Measurements from ENCODE around the gene CDHR5.
"Not testable (repeated sequence)": the region's sequence is repeated elsewhere in the genome, so short reads cannot be mapped to it uniquely, and the experiment has no call there.

CDHR5 gene

GRCh38 chr11:581342-581741, 43.4 kb downstream of the CDHR5 start:
- DNase-seq, result no peak

GRCh38 chr11:579830-580601, 44.7 kb downstream of the CDHR5 start:
- DNase-seq, result no peak

DNA sequence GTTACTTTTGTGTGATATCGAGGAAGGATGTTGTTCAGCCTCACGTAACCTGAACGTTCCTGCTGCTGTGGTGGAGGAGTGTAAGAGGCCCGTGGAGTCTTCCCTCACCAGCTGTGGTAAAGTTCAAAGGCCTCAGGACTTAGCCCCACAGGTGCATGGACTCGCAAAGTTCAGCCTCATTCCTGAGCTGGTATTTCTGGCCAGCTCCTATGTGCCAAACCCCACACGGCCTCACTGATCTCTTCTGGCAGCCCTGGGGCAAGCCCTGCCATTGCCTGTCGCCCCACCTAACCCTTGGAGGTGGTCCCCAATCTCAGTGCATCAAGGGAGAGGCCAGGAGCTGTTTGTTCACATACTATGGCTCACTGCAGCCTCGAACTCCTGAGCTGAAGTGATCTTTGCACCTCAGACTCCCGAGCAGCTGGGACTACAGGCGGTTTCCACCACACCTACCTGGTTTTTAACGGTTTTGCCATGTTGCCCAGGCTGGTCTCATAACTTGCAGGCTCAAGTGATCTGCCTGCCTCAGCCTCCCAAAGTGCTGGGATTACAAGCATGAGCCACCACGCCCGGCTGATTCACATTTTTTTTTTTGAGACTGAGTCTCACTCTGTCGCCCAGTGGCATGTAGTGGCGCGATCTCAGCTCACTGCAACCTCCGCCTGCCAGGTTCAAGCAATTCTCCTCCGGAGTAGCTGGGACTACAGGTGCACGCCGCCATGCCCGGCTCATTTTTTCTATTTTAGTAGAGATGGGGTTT, 46.3 kb downstream of the CDHR5 start:
- DNase-seq, result no peak

DNA sequence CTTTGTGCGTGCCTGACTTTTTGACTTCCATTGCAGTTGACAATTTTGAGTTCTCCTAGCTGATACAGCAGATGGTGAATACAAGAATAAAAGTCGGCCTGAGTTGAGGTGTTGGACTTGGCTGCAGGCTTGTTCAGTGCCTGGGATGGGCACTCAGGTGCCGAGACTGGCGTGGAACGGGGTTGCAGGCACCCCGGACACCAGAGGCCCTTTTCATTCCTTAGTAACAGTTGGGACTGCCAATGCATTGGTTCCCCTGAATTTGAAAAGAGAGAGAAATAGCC, 47.2 kb downstream of the CDHR5 start:
- no peak for DNase-seq

DNA sequence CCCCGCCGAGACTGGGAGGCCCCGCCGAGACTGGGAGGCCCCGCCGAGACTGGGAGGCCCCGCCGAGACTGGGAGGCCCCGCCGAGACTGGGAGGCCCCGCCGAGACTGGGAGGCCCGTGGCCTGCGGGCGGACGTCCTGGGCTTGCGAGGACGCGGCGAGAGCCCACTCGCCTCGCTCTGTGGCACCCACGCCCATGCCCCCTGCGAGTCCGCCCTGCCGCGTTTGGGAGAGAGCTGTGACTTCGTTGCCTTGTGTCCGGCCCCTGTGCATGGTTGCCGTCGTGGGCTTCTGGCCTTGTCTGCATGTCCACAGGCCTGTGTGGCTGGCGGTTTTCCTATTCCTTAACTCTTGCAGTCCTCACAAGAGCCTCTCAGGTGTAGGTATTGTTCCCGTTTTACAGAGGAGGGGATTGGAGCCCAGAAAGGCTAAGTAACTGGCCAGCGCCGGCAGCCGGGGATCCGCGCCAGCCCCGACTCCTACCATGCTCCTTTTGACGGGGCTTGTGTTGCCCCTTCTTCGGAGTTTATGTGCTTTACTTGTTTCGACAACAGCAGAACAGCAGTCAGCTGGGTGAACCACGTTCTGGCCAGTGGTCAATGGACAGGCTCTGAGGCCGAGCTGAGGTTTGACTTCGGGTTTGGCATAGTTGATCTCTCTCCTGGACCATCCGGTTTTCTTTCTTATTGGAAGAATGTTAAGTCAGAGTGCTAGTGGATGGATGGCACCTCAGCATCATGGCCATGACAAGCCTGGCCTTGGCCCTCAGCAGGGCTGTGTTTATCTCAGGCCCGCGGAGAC, 47.7 kb downstream of the CDHR5 start:
- DNase-seq, result no peak

DNA sequence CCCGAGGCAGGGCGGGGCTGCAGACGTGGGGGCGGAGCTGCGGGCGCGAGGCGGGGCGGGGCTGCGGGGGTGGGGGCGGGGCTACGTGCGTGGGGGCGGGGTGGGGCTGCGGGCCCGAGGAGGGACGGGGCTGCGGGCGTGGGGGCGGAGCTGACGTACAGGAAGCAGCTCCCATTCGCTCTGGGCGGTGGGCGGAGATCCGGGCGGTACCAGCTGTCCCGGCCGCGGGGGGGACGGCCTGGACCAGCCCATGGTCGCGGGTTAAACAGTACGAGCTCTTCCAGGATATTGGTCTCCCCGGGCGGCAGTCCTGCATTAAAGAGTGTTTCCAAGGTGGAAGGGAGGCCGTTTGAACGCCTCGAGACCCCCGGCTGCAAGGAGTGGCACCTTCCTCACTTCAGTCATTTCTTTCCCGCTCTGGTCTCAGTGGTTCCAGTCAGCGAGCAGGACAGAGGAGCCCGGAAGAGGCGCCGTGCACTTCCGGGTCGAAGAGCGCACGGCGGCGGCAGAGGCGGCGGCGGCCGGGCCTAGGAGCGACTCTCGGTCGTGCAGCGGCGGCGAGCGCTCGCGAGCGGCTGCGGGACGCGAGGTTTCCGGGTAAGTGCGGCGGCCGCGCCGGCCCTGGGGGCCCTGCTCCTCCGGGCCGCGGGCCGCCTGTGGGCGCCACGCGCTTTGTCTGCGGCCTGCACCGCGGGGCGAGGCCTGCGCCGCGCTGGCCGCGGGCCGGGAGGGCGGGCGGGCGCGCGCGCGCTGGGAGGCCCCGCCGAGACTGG, 48.6 kb downstream of the CDHR5 start, which contains the start of gene PHRF1:
Gene PHRF1 (plus strand): TSS at position 475 of the 773 bp plus-strand sequence. CDS start 5,043 bp downstream, outside the sequence.
- peak; percentile 81 for DNase-seq

GRCh38 chr11:575313-575995, 49.3 kb downstream of the CDHR5 start:
- no peak for DNase-seq

DNA sequence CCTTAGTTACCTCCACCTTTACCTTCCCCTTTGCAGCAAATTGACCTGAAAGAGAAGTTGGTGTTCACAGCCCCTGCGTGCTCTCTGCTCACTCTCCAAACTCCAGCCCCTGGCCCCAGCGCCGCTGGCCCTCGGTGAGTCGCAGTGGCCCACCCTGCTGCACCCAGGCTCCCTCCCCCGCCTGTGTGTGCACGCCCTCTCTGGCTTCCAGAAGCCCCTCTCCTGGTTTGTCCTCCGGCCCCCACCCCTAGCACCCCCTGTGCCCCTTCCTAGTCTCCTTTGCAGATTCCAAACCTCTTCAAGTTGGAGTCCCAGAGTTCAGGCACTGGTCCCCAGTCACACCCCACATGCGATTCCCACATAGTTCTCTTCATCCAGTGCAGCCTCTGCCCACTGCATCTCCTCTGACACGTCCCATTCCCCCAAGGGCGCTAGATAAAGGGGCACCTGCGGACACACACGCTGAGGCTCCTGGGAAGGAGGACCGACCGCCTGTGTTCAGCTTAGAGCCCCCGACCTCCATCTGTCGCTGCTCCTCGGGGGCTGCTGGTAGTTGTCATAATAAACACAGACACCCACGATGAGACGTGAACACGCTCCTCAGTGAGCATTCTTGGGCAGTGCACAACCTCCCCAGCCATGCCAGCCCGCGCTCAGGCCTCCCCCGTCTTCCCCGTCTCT, 50.0 kb downstream of the CDHR5 start:
- no peak for DNase-seq

- not testable (repeated sequence) for DNase-seq
These were observed 50.7 kb downstream of the CDHR5 start for GRCh38 chr11:574031-574570.

- no peak for DNase-seq
These were observed 51.5 kb downstream of the CDHR5 start for GRCh38 chr11:573146-573759.

GRCh38 chr11:571802-572185, 53.0 kb downstream of the CDHR5 start:
- no peak for DNase-seq

GRCh38 chr11:569158-569885, 55.4 kb downstream of the CDHR5 start:
- no peak for DNase-seq

DNA sequence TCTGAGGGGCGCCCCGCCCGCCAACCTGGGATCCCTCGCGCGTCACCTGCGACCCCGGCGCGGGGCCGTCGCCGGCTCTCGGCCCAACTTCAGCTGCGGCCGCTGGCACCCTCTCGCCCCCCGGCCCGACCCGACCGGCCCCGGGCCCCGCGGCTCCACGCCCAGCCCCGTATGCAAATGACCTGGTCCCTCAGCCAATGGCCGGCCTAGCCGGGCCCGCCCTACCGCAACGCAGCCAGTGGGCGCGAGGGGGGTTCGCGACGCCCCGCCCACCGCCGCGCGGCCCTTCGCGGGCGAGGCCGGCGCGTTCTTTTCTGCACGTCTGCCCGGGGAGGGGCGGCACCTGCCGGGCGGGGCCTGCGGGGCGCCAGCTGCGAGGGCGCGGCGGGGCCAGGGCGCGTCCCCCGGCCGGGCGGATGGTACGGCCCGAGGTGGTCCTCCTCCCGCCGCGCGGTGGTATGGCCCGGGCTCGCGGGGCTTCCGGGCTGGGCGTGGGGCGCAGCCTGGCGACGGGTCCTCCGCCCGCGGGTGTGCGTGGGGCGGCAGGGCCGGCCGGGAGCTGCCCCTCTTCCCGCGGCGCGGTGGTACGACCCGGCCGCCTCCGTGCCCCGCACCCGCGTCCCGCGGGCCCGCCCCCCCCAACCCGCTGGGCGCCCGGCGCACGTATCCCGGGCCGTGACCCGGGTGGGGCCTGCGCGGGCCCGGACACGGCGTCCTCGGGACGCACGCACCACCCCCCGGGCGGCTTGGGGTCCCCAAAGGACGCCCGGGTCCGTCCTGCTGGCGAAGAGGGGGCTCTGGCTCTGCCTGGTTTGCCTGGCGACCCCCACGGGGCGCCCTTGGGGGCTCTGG, 56.2 kb downstream of the CDHR5 start:
- DNase-seq, result peak; percentile 73

GRCh38 chr11:567629-568292, 57.0 kb downstream of the CDHR5 start:
- DNase-seq, result no peak

DNA sequence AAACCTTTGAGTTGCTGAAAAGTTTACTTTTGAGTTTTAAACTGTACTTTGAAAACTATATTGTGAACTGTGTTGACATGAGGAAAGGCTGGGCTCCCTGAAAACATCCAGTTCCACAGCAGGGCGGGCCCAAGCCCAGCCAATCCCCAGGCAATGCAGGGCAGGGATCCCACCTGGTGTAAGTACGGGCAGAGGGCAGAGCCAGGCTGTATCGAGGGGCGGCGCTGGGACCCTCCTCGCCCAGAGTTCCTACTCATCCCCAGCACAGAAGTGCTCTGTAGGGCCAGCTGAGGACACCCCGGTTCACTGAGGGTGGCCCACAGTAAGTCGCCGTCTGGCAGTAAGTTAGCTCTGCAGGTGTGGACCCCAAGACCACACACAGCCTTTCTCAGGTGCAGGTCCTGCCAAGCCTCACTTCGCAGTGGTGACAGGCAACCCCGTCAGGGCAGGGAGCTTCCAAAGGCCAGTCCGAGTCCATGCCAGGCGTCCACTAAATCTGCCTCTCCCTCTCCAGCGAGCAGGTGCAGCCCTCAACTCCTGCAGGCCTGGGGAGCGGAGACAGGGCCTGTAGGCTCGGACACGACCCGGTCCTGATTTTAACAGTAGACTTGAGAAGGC, 57.6 kb downstream of the CDHR5 start:
- DNase-seq, result no peak

Measured in NCI-H1436 treated with DMSO at 0.1 percent for 48 hours (cell line).